HG03159 (cell line): ENCODE results near the gene ALOX5.

Experiments
- ATAC-seq: cut with Tn5 transposase; IDR thresholded peaks from one replicate; pipeline ENCODE4 v1.9.1; 2021; ENCODE audit warnings: mild to moderate bottlenecking, moderate library complexity; ENCODE audit not compliant: unreplicated experiment

The ALOX5 gene

DNA sequence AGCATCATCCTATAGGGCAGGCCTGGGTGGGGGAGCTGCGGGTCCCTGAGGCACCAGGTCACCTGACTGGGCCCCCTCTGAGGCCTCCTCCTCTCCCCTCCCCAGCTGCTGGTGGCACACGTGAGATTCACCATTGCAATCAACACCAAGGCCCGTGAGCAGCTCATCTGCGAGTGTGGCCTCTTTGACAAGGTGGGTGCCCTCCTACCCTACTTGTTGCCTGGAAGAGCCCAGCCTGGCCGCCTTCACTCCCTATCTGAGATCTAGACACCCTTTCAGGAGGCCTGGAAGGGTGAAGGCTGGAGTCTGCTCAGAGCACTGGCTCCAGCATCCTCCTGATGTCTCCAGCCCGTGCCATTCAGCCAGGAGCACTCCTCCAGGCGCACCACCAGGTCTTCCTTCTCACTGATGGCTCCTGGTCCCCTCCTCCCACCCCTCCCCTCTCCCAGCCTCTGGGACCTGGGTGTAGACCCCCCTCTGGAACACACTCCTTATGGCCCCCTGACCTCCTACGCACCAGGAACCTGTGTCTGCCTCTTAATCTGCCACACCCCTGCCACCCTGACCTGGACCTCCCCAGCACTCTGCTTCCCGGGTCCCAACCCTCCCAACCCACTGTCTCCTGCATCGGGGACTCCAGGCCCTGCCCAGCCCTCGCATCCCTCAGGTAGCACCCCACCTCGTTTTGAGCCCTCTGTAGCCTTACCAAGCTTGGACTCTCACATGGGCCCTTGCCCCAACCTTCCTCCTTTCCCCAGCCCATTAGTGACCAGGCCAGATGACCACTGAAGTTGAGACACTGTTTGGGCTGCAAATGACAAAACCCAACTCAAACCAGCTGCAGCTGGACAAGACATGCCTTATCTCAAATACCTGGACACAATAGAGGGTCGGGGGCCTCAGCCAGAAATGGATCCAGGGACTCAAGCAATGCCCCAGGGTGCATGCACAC is 67.5 kb downstream of the ALOX5 start:
- no peak for ATAC-seq

DNA sequence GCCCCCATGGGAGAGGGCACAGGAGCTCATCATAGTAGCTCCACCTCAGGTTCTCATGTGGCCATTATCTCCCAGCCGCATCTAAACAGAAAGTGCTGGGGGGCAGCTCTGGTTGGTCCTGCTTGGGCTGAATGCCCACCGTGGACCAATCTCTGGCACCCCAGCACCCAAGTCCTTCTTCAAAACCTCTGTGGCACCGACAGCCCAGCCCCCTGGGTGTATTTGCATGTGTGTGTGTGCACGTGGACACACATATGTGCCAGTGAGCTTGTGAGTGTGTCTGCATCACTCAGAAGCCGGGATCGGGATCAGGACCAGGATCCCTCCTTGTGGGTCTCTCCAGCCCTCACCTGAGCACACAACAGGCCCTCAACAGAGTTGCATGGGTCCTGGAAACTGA is 68.2 kb downstream of the ALOX5 start:
- no peak for ATAC-seq

- ATAC-seq: no peak
These were observed 68.6 kb downstream of the ALOX5 start for GRCh38 chr10:45442662-45443061.

- ATAC-seq: no peak
These were observed 69.3 kb downstream of the ALOX5 start for GRCh38 chr10:45443101-45444009.

DNA sequence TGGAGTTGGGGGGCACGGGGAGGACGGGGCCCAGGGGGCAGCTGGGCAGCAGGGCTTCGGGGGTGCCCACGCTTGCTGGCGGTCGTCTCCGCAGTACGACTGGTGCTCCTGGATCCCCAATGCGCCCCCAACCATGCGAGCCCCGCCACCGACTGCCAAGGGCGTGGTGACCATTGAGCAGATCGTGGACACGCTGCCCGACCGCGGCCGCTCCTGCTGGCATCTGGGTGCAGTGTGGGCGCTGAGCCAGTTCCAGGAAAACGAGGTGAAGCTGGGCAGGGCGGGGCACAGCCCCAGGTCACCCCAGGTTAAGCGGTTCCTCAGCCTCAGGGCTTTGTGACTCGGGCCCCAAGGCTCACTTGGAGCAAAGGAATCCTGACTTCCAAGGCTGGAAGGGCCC is 70.0 kb downstream of the ALOX5 start:
- ATAC-seq: no peak

- ATAC-seq: no peak
These were observed 71.2 kb downstream of the ALOX5 start for GRCh38 chr10:45444976-45445898.

DNA sequence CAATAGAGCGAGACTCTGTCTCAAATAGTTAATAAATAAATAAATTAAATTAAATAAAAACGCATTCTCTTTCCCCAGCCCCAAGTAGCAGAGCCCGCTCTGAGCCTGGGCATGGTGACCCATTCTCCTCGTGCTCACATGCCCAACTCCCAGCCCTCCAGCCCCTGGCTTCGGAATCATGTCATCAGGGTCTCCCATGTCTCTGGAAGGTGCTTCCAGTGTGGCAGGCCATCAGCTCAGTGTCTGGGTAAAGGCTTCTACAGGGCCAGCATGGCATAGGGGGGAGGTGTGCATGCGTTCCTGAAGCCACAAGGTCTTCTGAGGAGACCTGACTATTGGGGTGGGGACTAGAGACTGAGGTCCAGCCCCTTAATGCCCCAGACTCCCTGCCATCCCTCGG is 72.8 kb downstream of the ALOX5 start:
- ATAC-seq: no peak

- no peak for ATAC-seq
These were observed 73.4 kb downstream of the ALOX5 start for GRCh38 chr10:45447416-45447815.

- ATAC-seq: no peak
These were observed 76.8 kb downstream of the ALOX5 start for GRCh38 chr10:45450866-45451265.

- no peak for ATAC-seq
These were observed 77.4 kb downstream of the ALOX5 start for GRCh38 chr10:45451407-45451806.

GRCh38 chr10:45452268-45452667 is 78.3 kb downstream of the ALOX5 start:
- ATAC-seq: no peak

- no peak for ATAC-seq
These were observed 78.9 kb downstream of the ALOX5 start for GRCh38 chr10:45452743-45453452.

- no peak for ATAC-seq
These were observed 79.7 kb downstream of the ALOX5 start for GRCh38 chr10:45453639-45454255.

DNA sequence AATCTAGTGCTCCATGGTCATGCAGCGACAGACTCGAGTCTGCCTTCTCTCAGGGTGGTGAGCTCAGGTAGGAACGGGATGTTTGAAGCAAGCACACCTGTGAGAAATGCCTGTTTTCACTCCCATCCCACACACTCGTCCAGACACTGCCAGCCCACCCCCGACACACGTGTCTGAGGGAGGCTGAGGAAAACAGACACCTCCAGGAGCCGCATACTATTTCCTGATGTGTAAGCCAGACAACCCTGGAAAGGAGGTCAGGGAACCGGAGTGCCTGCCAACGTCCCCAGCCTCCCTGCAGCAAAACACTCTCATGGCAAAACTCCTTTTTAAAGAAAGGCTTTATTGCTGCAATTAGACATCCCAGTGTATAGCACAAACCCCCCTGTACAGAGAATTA is 80.2 kb downstream of the ALOX5 start:
- ATAC-seq: no peak

GRCh38 chr10:45454859-45455258 is 80.8 kb downstream of the ALOX5 start:
- no peak for ATAC-seq

GRCh38 chr10:45456233-45456632 is 82.2 kb downstream of the ALOX5 start:
- no peak for ATAC-seq

DNA sequence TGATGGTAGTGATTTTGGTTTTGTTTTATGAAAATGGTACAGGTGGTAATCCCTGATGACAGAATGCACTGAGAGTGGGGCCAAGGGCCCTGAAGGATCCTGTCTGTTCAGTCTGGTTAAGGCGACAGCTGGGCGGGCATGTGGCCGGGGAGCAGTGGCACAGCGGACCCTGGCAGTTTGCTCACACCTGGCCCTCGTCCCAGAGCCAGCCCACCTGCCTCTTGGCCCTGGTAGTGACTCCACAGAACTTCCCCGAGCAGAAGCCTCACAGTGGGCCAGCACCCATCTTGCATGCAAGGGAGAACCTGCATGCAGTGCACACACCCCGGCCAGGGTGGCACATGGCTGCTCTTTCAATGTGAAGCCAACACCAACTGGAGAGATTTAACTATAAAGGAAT is 82.8 kb downstream of the ALOX5 start:
- ATAC-seq: no peak

DNA sequence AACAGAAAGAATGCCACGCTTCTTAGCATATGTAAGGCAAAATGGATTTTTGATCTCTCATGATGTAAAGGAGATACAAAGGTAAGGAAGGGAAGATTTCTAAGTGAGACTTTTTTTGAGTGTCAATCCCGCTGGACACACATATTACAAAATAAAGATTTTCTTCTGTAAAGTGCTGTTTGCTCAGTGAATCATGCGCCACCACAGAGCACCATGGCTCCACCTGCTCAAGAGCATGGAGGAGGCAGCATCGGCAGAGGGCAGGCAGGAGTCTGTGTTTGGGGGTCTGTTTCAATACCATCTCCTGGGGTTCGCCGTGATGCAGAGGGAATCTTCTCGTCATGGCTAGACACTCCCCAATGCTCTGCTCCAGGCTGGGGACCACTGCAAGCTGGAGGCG is 83.5 kb downstream of the ALOX5 start:
- no peak for ATAC-seq

DNA sequence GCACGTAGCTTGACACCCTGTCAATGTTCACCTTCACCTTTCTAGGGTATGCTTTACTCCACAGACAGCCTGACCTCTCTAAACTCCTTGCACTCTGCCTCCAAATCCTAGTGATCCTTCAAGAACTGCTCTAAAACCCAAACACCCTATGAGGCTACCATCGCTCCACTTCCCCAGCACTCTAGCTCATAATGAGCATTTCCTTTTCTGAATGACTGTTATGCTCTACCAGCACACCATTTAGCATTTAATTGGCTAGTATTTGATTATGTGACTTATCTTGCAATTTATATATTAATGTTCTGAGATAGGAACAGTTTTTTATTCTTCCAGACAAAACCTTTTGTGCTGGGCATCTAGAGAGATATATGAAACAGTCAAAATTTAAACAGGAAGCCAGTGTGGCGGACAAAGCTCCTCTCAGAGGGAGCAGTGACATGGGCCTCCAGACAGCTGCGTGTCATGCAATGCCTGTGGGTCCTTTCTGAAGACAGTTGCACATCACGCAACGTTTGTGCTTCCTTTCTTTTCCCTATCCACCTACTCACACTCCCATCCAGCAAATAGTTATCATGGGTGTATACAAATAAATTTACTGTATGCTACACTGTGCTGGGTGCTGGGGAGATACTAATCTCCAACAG is 86.3 kb downstream of the ALOX5 start:
- peak; percentile 39 for ATAC-seq
